Measurements from ENCODE around the gene VSIR.
A peak's percentile ranks its signal among the peaks of the same experiment; 100 is the strongest.

DNA sequence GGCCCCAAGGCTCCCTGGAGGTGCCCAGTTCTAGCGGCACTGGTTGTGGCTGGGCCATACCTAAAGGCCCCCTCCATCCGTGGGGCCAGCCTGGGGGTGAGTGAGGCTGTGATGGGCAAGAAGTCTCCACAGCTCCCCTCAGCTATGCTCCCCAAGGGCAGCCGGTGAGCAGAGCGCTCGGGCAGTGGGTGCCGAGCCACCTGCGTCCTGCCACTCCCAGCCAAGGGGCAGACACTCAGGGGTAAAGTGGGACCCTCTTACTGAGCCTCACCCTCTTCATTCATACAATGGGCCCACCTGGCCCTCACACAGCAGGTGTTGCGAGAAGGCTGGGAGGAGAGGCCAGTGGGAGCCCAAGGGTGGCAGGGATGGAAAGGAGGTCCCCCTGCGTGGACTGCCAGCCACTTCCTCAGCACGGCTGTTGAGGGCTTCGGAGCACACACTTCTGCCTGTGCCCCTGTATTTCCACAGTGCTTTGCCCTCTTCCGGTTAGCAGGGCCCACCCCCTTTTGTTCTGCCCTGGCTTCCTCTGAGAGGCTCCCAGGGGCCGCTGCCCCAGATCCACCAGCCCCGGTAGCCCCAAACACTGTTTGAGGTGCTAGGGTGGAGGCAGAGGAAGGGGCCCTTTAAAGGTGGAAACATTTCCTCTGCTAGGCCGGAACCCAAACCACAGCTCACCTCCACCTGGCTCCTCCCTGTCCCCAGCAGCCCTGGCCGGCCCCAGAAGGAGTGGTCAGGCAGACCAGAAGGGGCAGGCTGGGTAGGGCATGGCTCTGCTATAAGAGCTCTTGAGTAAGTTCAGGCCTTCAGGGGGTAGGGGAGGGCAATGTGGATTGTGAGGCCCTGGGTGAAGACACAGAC, 37.4 kb downstream of the VSIR start:
- no peak for TF ChIP-seq CTCF (IDR thresholded peaks at IDR 0.05 in 2 of 3, conservative IDR thresholded peaks at IDR 0.05 in 1 of 3; ENCODE audit: control insufficient read depth in 2 of 3, extremely low read depth in 1 of 3, insufficient read depth in 1 of 3, low read depth in 3 of 3, low read length in 3 of 3)
- no peak for TF ChIP-seq POLR2AphosphoS5 (IDR thresholded peaks at IDR 0.05; ENCODE audit: low read length)
- TF ChIP-seq, protein P1, sequence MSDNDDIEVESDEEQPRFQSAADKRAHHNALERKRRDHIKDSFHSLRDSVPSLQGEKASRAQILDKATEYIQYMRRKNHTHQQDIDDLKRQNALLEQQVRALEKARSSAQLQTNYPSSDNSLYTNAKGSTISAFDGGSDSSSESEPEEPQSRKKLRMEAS (IDR thresholded peaks at IDR 0.05; ENCODE audit: low read depth, low read length), result no peak
- TF ChIP-seq MTA3 (IDR thresholded peaks at IDR 0.05; ENCODE audit: borderline replicate concordance, low read length), result no peak
- TF ChIP-seq POLR2A (IDR thresholded peaks at IDR 0.05; ENCODE audit: low read depth, low read length), result peak; percentile 40; the same call in 1 of the 2 replicates
- TF ChIP-seq MEF2A (IDR thresholded peaks at IDR 0.05; ENCODE audit: insufficient read depth, low read depth, low read length), result no peak
